ENCODE results near the gene SLC22A5. TPM values are rescaled to one million over a fixed set of nuclear protein-coding genes. Genes with fewer than 3 reads are reported as not detected.

The SLC22A5 gene
- total RNA-seq, 4 donors from 2014 or later, result 13.2 to 25.4 (median 15.7) TPM

GRCh38 chr5:132380047-132380446 is 10.5 kb downstream of the SLC22A5 start:
- TF ChIP-seq POLR2A (IDR thresholded peaks at IDR 0.05), result no peak
- TF ChIP-seq, protein P1, sequence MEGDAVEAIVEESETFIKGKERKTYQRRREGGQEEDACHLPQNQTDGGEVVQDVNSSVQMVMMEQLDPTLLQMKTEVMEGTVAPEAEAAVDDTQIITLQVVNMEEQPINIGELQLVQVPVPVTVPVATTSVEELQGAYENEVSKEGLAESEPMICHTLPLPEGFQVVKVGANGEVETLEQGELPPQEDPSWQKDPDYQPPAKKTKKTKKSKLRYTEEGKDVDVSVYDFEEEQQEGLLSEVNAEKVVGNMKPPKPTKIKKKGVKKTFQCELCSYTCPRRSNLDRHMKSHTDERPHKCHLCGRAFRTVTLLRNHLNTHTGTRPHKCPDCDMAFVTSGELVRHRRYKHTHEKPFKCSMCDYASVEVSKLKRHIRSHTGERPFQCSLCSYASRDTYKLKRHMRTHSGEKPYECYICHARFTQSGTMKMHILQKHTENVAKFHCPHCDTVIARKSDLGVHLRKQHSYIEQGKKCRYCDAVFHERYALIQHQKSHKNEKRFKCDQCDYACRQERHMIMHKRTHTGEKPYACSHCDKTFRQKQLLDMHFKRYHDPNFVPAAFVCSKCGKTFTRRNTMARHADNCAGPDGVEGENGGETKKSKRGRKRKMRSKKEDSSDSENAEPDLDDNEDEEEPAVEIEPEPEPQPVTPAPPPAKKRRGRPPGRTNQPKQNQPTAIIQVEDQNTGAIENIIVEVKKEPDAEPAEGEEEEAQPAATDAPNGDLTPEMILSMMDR (IDR thresholded peaks at IDR 0.05), result no peak
- DNase-seq (ENCODE audit: low spot score in 2 of 2), result peak in 1 of 2 donors; percentile 58
- no peak overlapping the region for H3K4me3 ChIP-seq (ENCODE audit: low read depth, poor library complexity, severe bottlenecking)
- intact Hi-C loops (cut with DNase I; ENCODE audit: low total_unique reads), result no loop called here
- WGBS, 2 donors, result 94 to 96% methylated on average over 6 of the region's 6 CpGs

DNA sequence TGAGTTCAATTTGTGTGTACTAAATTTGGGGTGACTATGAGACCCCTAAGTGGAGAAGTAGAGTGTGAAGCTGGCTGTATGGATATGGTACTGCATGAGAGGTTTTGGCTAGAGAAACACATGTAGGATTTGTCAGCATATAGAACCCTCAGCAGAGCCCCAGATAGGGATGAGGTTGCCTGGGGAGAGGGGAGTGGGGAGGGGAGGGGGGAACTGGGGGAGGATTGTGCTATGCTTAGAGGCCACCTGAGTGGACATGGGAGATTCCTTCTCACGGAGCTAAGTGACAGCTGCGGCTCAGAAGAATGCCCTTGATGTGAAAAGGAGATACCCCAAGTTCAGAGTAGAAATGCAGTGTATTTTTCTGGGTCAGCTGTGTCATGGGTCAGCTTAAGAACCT is 11.2 kb downstream of the SLC22A5 start:
- intact Hi-C loops (cut with DNase I; ENCODE audit: low total_unique reads), result no loop called here
- H3K4me3 ChIP-seq (ENCODE audit: low read depth, poor library complexity, severe bottlenecking), result no peak overlapping the region
- DNase-seq (ENCODE audit: low spot score in 2 of 2), result no peak
- WGBS, 2 donors, result 74 to 86% methylated on average over 2 of the region's 2 CpGs
- no peak for TF ChIP-seq POLR2A (IDR thresholded peaks at IDR 0.05)
- TF ChIP-seq, protein P1 (IDR thresholded peaks at IDR 0.05), result no peak

DNA sequence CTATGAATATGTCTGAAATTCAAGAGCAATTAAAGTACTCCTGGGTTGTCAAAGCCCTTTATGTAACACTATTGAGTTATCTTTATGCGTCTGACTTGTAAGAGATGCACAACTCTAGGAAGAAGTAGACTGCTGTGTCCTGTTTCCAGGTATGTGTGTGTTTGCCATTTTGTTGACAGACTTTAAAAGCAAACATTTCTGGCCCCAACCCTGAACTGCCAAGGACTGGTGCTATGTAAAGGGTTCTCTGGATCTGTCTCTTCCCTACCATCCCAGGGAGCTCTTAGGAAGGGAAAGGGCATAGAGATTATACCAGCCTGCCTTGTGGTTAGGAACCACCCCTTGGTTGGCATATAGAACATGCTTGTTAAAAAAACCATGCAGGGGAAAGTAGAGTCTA is 12.1 kb downstream of the SLC22A5 start:
- DNase-seq (ENCODE audit: low spot score in 2 of 2), result no peak
- intact Hi-C loops (cut with DNase I; ENCODE audit: low total_unique reads), result no loop called here
- no peak for TF ChIP-seq POLR2A (IDR thresholded peaks at IDR 0.05)
- TF ChIP-seq, protein P1 (IDR thresholded peaks at IDR 0.05), result no peak
- H3K4me3 ChIP-seq (ENCODE audit: low read depth, poor library complexity, severe bottlenecking), result no peak overlapping the region
- 67 to 72% methylated on average over 1 of the region's 1 CpG for whole genome bisulfite sequencing, 2 donors

GRCh38 chr5:132383261-132383660 is 13.8 kb downstream of the SLC22A5 start:
- no peak for TF ChIP-seq POLR2A (IDR thresholded peaks at IDR 0.05)
- TF ChIP-seq, protein P1 (IDR thresholded peaks at IDR 0.05), result no peak
- H3K4me3 ChIP-seq (ENCODE audit: low read depth, poor library complexity, severe bottlenecking), result no peak overlapping the region
- intact Hi-C loops (cut with DNase I; ENCODE audit: low total_unique reads), result no loop called here
- no peak for DNase-seq (ENCODE audit: low spot score in 2 of 2)
- WGBS, 2 donors, result 94% methylated on average over 1 of the region's 1 CpG

DNA sequence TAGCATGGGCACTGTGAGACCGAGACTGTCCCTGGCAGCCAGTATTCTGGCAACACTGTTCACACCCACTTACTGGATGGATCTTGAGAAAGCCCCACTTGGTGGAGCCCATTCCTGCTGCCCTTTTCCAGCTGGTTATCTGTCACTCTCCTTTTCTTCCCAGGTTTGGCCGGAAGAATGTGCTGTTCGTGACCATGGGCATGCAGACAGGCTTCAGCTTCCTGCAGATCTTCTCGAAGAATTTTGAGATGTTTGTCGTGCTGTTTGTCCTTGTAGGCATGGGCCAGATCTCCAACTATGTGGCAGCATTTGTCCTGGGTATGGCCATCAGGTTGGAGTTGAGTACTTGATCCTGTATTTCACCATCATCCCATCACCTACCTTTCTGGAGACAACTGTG is 14.5 kb downstream of the SLC22A5 start:
- no peak for TF ChIP-seq POLR2A (IDR thresholded peaks at IDR 0.05)
- TF ChIP-seq, protein P1 (IDR thresholded peaks at IDR 0.05), result no peak
- 81 to 86% methylated on average over 5 of the region's 5 CpGs for WGBS, 2 donors
- H3K4me3 ChIP-seq (ENCODE audit: low read depth, poor library complexity, severe bottlenecking), result no peak overlapping the region
- intact Hi-C loops (cut with DNase I; ENCODE audit: low total_unique reads), result no loop called here
- DNase-seq (ENCODE audit: low spot score in 2 of 2), result no peak

GRCh38 chr5:132384506-132385050 is 15.1 kb downstream of the SLC22A5 start:
- no peak for DNase-seq (ENCODE audit: low spot score in 2 of 2)
- WGBS, 2 donors, result 85 to 92% methylated on average over 4 of the region's 4 CpGs
- TF ChIP-seq POLR2A (IDR thresholded peaks at IDR 0.05), result no peak
- TF ChIP-seq, protein P1 (IDR thresholded peaks at IDR 0.05), result no peak
- H3K4me3 ChIP-seq (ENCODE audit: low read depth, poor library complexity, severe bottlenecking), result no peak overlapping the region
- intact Hi-C loops (cut with DNase I; ENCODE audit: low total_unique reads), result no loop called here
